HEK293 (cell line): Measurements from ENCODE around the gene IGSF23.

Source experiments
- ZFP41 ChIP-seq: fragments of 450-650 bp; formaldehyde crosslinking; IDR thresholded peaks from 2 replicates; pipeline ENCODE4 v1.5.1; 2016; ENCODE audit warnings: missing biosample characterization, missing genetic modification characterization, borderline replicate concordance
- ZNF621 ChIP-seq: fragments of 450-650 bp; formaldehyde crosslinking; IDR thresholded peaks from 2 replicates; pipeline ENCODE4 v1.5.1; 2017; ENCODE audit warnings: missing biosample characterization, missing genetic modification characterization

DNA sequence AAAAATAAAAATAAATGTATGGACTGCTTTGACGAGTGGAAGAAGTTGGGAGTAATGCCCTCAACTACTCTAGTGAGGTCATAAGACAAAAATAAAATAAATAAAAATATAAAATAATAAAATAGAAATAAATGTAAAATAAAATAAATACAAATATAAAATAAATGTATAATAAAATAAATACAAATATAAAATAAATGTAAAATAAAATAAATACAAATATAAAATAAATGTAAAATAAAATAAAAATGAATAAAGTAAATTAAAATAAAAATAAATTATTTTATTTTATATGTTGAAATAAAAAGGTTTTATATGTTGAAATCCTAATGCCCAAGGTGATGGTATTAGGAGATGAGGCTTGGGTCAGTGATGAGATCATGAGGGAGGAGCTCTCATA lies 20.1 kb upstream of the IGSF23 start:
- TF ChIP-seq ZNF621 (tag by site-specific recombination) (no peak), ZFP41 (tag by site-specific recombination) (no peak)
